Measurements from ENCODE around the gene CBY2.
"Not testable (repeated sequence)": the region's sequence is repeated elsewhere in the genome, so short reads cannot be mapped to it uniquely, and the experiment has no call there.

Gene CBY2

GRCh38 chr13:45737571-45738017 lies 35.5 kb downstream of the CBY2 start:
- in situ Hi-C loops (cut with MboI; ENCODE audit: low sequenced_read_pairs): no loop called here

- in situ Hi-C loops (cut with MboI; ENCODE audit: low sequenced_read_pairs): no loop called here
Observed at GRCh38 chr13:45742985-45743384, 40.9 kb downstream of the CBY2 start.

- in situ Hi-C loops (cut with MboI; ENCODE audit: low sequenced_read_pairs): no loop called here
Observed at GRCh38 chr13:45744979-45745378, 42.9 kb downstream of the CBY2 start.

- in situ Hi-C loops (cut with MboI; ENCODE audit: low sequenced_read_pairs): no loop called here
Observed at GRCh38 chr13:45747071-45747470, 45.0 kb downstream of the CBY2 start.

GRCh38 chr13:45748941-45749759 lies 47.0 kb downstream of the CBY2 start:
- in situ Hi-C loops (cut with MboI; ENCODE audit: low sequenced_read_pairs): no loop called here

GRCh38 chr13:45750566-45750965 lies 48.4 kb downstream of the CBY2 start:
- in situ Hi-C loops (cut with MboI; ENCODE audit: low sequenced_read_pairs): no loop called here

GRCh38 chr13:45751885-45752284 lies 49.8 kb downstream of the CBY2 start:
- in situ Hi-C loops (cut with MboI; ENCODE audit: low sequenced_read_pairs): no loop called here

- in situ Hi-C loops (cut with MboI; ENCODE audit: low sequenced_read_pairs): no loop called here
Observed at GRCh38 chr13:45752510-45752909, 50.4 kb downstream of the CBY2 start.

- in situ Hi-C loops (cut with MboI; ENCODE audit: low sequenced_read_pairs): not testable (repeated sequence)
Observed at GRCh38 chr13:45756498-45756897, 54.4 kb downstream of the CBY2 start.

- in situ Hi-C loops (cut with MboI; ENCODE audit: low sequenced_read_pairs): not testable (repeated sequence)
Observed at GRCh38 chr13:45757589-45757988, 55.5 kb downstream of the CBY2 start.

GRCh38 chr13:45763419-45763818 lies 61.3 kb downstream of the CBY2 start:
- in situ Hi-C loops (cut with MboI; ENCODE audit: low sequenced_read_pairs): no loop called here
